ENCODE measurements around the gene PLCB1.
"Not testable (repeated sequence)": the region's sequence is repeated elsewhere in the genome, so short reads cannot be mapped to it uniquely, and the experiment has no call there.

Gene PLCB1

GRCh38 chr20:8851446-8851845, 719.4 kb downstream of the PLCB1 start:
- no peak overlapping the region for H2AFZ ChIP-seq (ENCODE audit: low read length)
- H3F3A ChIP-seq (ENCODE audit: low read depth): no peaks in the 10 kb centered on the region
- no peak for TF ChIP-seq EZH2phosphoT487 (IDR thresholded peaks at IDR 0.05; ENCODE audit: borderline replicate concordance)
- TF ChIP-seq, protein P1, sequence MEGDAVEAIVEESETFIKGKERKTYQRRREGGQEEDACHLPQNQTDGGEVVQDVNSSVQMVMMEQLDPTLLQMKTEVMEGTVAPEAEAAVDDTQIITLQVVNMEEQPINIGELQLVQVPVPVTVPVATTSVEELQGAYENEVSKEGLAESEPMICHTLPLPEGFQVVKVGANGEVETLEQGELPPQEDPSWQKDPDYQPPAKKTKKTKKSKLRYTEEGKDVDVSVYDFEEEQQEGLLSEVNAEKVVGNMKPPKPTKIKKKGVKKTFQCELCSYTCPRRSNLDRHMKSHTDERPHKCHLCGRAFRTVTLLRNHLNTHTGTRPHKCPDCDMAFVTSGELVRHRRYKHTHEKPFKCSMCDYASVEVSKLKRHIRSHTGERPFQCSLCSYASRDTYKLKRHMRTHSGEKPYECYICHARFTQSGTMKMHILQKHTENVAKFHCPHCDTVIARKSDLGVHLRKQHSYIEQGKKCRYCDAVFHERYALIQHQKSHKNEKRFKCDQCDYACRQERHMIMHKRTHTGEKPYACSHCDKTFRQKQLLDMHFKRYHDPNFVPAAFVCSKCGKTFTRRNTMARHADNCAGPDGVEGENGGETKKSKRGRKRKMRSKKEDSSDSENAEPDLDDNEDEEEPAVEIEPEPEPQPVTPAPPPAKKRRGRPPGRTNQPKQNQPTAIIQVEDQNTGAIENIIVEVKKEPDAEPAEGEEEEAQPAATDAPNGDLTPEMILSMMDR (conservative IDR thresholded peaks at IDR 0.05; ENCODE audit: low read length): no peak
- H3K79me2 ChIP-seq (ENCODE audit: insufficient read depth, low read length): no peaks in the 10 kb centered on the region
- H3K9me2 ChIP-seq (replicated peaks; ENCODE audit: low read depth, low read length): no peaks in the 10 kb centered on the region
- H3K4me3 ChIP-seq (ENCODE audit: low read length, poor library complexity, severe bottlenecking): no peak overlapping the region
- H3K4me1 ChIP-seq (ENCODE audit: insufficient read depth, low read length, poor library complexity, severe bottlenecking): peaks cover 8% of the 10 kb centered on the region
- H3K27me3 ChIP-seq (ENCODE audit: insufficient read depth, low read length, poor library complexity, severe bottlenecking): no peaks in the 10 kb centered on the region
- H3K9ac ChIP-seq (ENCODE audit: low read depth, low read length, poor library complexity, severe bottlenecking): no peak overlapping the region
- H3K4me2 ChIP-seq (ENCODE audit: low read depth, low read length, poor library complexity, severe bottlenecking): no peak overlapping the region
- H4K20me1 ChIP-seq (ENCODE audit: insufficient read depth, low read length, poor library complexity, severe bottlenecking): no peaks in the 10 kb centered on the region
- no peaks in the 10 kb centered on the region for H3K9me3 ChIP-seq (ENCODE audit: insufficient read depth, low read depth, low read length)
- H3K36me3 ChIP-seq (ENCODE audit: insufficient read depth, low read length): no peaks in the 10 kb centered on the region

DNA sequence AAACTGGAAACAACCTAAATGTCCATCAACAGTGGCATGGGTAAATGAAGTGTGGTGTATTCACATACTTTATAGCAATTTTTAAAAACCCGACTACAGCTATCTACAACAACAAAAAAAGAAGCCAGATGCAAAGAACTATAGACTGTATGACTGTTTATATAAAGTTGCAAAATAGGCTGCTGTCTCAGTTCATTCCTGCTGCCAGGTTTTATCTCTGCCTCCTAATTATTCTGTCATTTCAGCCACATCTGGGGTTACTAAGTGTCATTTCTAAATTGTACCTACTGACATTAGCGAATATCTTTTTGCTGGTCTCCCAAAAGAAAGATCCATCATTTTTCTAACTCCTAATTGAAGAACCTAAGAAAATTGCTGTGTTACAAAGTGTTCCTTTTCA, 719.9 kb downstream of the PLCB1 start:
- not testable (repeated sequence) for H4K20me1 ChIP-seq (ENCODE audit: insufficient read depth, low read length, poor library complexity, severe bottlenecking); H3K9me2 ChIP-seq (replicated peaks; ENCODE audit: low read depth, low read length); H3K4me3 ChIP-seq (ENCODE audit: low read length, poor library complexity, severe bottlenecking); H2AFZ ChIP-seq (ENCODE audit: low read length); H3K9me3 ChIP-seq (ENCODE audit: insufficient read depth, low read depth, low read length); H3K27me3 ChIP-seq (ENCODE audit: insufficient read depth, low read length, poor library complexity, severe bottlenecking); H3F3A ChIP-seq (ENCODE audit: low read depth); H3K9ac ChIP-seq (ENCODE audit: low read depth, low read length, poor library complexity, severe bottlenecking); H3K79me2 ChIP-seq (ENCODE audit: insufficient read depth, low read length); H3K4me1 ChIP-seq (ENCODE audit: insufficient read depth, low read length, poor library complexity, severe bottlenecking); H3K4me2 ChIP-seq (ENCODE audit: low read depth, low read length, poor library complexity, severe bottlenecking); H3K36me3 ChIP-seq (ENCODE audit: insufficient read depth, low read length)

- H3K9me3 ChIP-seq (ENCODE audit: insufficient read depth, low read depth, low read length); H3K36me3 ChIP-seq (ENCODE audit: insufficient read depth, low read length); H2AFZ ChIP-seq (ENCODE audit: low read length); H3K4me3 ChIP-seq (ENCODE audit: low read length, poor library complexity, severe bottlenecking); H3K9me2 ChIP-seq (replicated peaks; ENCODE audit: low read depth, low read length); H3K27me3 ChIP-seq (ENCODE audit: insufficient read depth, low read length, poor library complexity, severe bottlenecking); H3K79me2 ChIP-seq (ENCODE audit: insufficient read depth, low read length); H4K20me1 ChIP-seq (ENCODE audit: insufficient read depth, low read length, poor library complexity, severe bottlenecking); H3K4me1 ChIP-seq (ENCODE audit: insufficient read depth, low read length, poor library complexity, severe bottlenecking); H3K4me2 ChIP-seq (ENCODE audit: low read depth, low read length, poor library complexity, severe bottlenecking); H3K9ac ChIP-seq (ENCODE audit: low read depth, low read length, poor library complexity, severe bottlenecking); H3F3A ChIP-seq (ENCODE audit: low read depth): not testable (repeated sequence)
Observed at GRCh38 chr20:8853211-8853610, 721.1 kb downstream of the PLCB1 start.

DNA sequence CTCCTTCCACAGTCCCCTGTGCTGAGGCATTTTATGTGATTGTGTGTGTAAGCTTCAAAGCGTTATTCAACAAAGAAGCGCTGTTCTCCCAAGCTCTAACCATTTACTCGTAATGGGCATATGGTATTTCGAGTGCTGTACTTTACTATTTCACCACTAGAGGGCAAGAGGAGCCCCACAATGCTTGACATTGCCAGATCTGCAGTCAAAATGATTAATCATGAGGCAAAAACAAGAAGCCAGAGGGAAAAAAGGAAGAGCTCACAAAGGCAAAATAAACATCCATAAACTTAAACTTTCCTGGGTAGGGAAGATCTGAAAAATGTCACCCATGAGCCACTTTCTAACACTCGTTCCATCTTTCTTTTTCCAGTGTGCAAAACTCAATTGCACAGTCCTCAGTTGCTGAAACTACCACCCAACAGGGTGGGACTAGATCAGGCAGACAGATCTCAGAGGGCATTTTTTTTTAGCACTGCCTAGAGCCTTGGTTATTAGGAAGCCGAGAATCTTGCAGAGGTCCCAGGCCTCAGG, 721.8 kb downstream of the PLCB1 start:
- Histone ChIP-seq H3K79me2 (ENCODE audit: insufficient read depth, low read length) (no peaks in the 10 kb centered on the region), H3K9me3 (ENCODE audit: insufficient read depth, low read depth, low read length) (no peaks in the 10 kb centered on the region), H3K9me2 (replicated peaks; ENCODE audit: low read depth, low read length) (no peaks in the 10 kb centered on the region), H3K27me3 (ENCODE audit: insufficient read depth, low read length, poor library complexity, severe bottlenecking) (no peaks in the 10 kb centered on the region), H3F3A (ENCODE audit: low read depth) (no peaks in the 10 kb centered on the region), H3K36me3 (ENCODE audit: insufficient read depth, low read length) (no peaks in the 10 kb centered on the region), H3K4me2 (ENCODE audit: low read depth, low read length, poor library complexity, severe bottlenecking) (no peak overlapping the region), H2AFZ (ENCODE audit: low read length) (no peak overlapping the region), H4K20me1 (ENCODE audit: insufficient read depth, low read length, poor library complexity, severe bottlenecking) (no peaks in the 10 kb centered on the region), H3K4me3 (ENCODE audit: low read length, poor library complexity, severe bottlenecking) (no peak overlapping the region), H3K9ac (ENCODE audit: low read depth, low read length, poor library complexity, severe bottlenecking) (no peak overlapping the region), H3K4me1 (ENCODE audit: insufficient read depth, low read length, poor library complexity, severe bottlenecking) (peaks cover 8% of the 10 kb centered on the region)
- no peak for TF ChIP-seq EZH2phosphoT487 (IDR thresholded peaks at IDR 0.05; ENCODE audit: borderline replicate concordance)
- TF ChIP-seq, protein P1 (conservative IDR thresholded peaks at IDR 0.05; ENCODE audit: low read length): peak; percentile 96
